Measurements from ENCODE around the gene PCBP1. TPM values are rescaled to one million over a fixed set of nuclear protein-coding genes. Genes with fewer than 3 reads are reported as not detected.
"Not testable (repeated sequence)": the region's sequence is repeated elsewhere in the genome, so short reads cannot be mapped to it uniquely, and the experiment has no call there.

The PCBP1 gene
- total RNA-seq, 3 donors from 2014 or later = 121 to 210 (median 145) TPM

- Histone ChIP-seq H3K27me3 (no peaks in the 10 kb centered on the region), H3K27ac (peak overlapping the region; percentile 100), H3K4me1 (peaks cover 0 to 6% of the 10 kb centered on the region in 2 donors), H3K9me3 (no peaks in the 10 kb centered on the region), H3K36me3 (no peaks in the 10 kb centered on the region), H3K4me3 (peak overlapping the region; percentile 77 to 90 (median 87))
- TF ChIP-seq POLR2AphosphoS5 (IDR thresholded peaks at IDR 0.05) = no peak
- TF ChIP-seq CTCF (IDR thresholded peaks at IDR 0.05) = no peak
- no peak for TF ChIP-seq POLR2A (IDR thresholded peaks at IDR 0.05)
- DNase-seq (ENCODE audit: low spot score in 2 of 2) = peak in 1 of 2 donors; percentile 5
- intact Hi-C loops (cut with DNase I; ENCODE audit: low total_unique reads) = loop anchor here (1.0 kb wide), 1 partner anchor 33 kb away; no protein-coding TSS in a partner anchor
These were observed 2.8 kb downstream of the PCBP1 start for GRCh38 chr2:70089983-70090525.

GRCh38 chr2:70090706-70091334 lies 3.5 kb downstream of the PCBP1 start:
- Histone ChIP-seq H3K36me3 (no peaks in the 10 kb centered on the region), H3K27me3 (no peaks in the 10 kb centered on the region), H3K4me3 (no peak overlapping the region), H3K27ac (peak overlapping the region; percentile 100), H3K4me1 (peaks cover 0 to 3% of the 10 kb centered on the region in 2 donors), H3K9me3 (no peaks in the 10 kb centered on the region)
- DNase-seq (ENCODE audit: low spot score in 2 of 2) = peak in 1 of 2 donors; percentile 16
- intact Hi-C loops (cut with DNase I; ENCODE audit: low total_unique reads) = loop anchor here (1.0 kb wide), 1 partner anchor 32 kb away; no protein-coding TSS in a partner anchor
- TF ChIP-seq CTCF (IDR thresholded peaks at IDR 0.05) = no peak
- TF ChIP-seq POLR2AphosphoS5 (IDR thresholded peaks at IDR 0.05) = no peak
- TF ChIP-seq POLR2A (IDR thresholded peaks at IDR 0.05) = no peak

- DNase-seq (ENCODE audit: low spot score in 2 of 2) = no peak
- Histone ChIP-seq H3K9me3 (no peaks in the 10 kb centered on the region), H3K4me3 (no peak overlapping the region), H3K4me1 (peaks cover 0 to 3% of the 10 kb centered on the region in 2 donors), H3K27me3 (no peaks in the 10 kb centered on the region), H3K36me3 (no peaks in the 10 kb centered on the region), H3K27ac (peak overlapping the region; percentile 16 to 33)
- TF ChIP-seq POLR2AphosphoS5 (IDR thresholded peaks at IDR 0.05) = no peak
- no peak for TF ChIP-seq POLR2A (IDR thresholded peaks at IDR 0.05)
- no peak for TF ChIP-seq CTCF (IDR thresholded peaks at IDR 0.05)
- intact Hi-C loops (cut with DNase I; ENCODE audit: low total_unique reads) = no loop called here
These were observed 4.1 kb downstream of the PCBP1 start for GRCh38 chr2:70091364-70091763.

GRCh38 chr2:70091816-70092215 lies 4.5 kb downstream of the PCBP1 start:
- Histone ChIP-seq H3K4me1 (peaks cover 0 to 3% of the 10 kb centered on the region in 2 donors), H3K27me3 (no peaks in the 10 kb centered on the region), H3K36me3 (no peaks in the 10 kb centered on the region), H3K4me3 (no peak overlapping the region), H3K27ac (peak overlapping the region in 1 of 2 donors; percentile 16), H3K9me3 (no peaks in the 10 kb centered on the region)
- DNase-seq (ENCODE audit: low spot score in 2 of 2) = no peak
- intact Hi-C loops (cut with DNase I; ENCODE audit: low total_unique reads) = no loop called here
- no peak for TF ChIP-seq POLR2A (IDR thresholded peaks at IDR 0.05)
- TF ChIP-seq POLR2AphosphoS5 (IDR thresholded peaks at IDR 0.05) = no peak
- no peak for TF ChIP-seq CTCF (IDR thresholded peaks at IDR 0.05)

GRCh38 chr2:70092576-70093243 lies 5.4 kb downstream of the PCBP1 start:
- intact Hi-C loops (cut with DNase I; ENCODE audit: low total_unique reads); DNase-seq (ENCODE audit: low spot score in 2 of 2); H3K4me1 ChIP-seq: not testable (repeated sequence)

More at GRCh38 chr2:70092576-70093243, 5.4 kb downstream of the PCBP1 start:
- not testable (repeated sequence) for H3K4me3 ChIP-seq, H3K36me3 ChIP-seq, H3K9me3 ChIP-seq, H3K27me3 ChIP-seq
- peak overlapping the region in 1 of 2 donors; percentile 6 for H3K27ac ChIP-seq

All from breast epithelium (tissue), 4 donors.